Measurements from ENCODE around the gene TP53I13.

The TP53I13 gene

GRCh38 chr17:29582254-29582765, 13.8 kb downstream of the TP53I13 start:
- no peak for DNase-seq

- DNase-seq: no peak
Measured at GRCh38 chr17:29582772-29583171, 14.3 kb downstream of the TP53I13 start.

GRCh38 chr17:29583324-29584248, 15.1 kb downstream of the TP53I13 start:
- DNase-seq: no peak

GRCh38 chr17:29584452-29585079, 16.1 kb downstream of the TP53I13 start:
- DNase-seq: no peak

GRCh38 chr17:29585080-29585751, 16.7 kb downstream of the TP53I13 start:
- no peak for DNase-seq

- no peak for DNase-seq
Measured at GRCh38 chr17:29586676-29587469, 18.4 kb downstream of the TP53I13 start.

- no peak for DNase-seq
Measured at GRCh38 chr17:29587591-29587990, 19.1 kb downstream of the TP53I13 start.

GRCh38 chr17:29588017-29588561, 19.6 kb downstream of the TP53I13 start:
- DNase-seq: no peak

GRCh38 chr17:29588562-29589411, 20.3 kb downstream of the TP53I13 start:
- peak; percentile 25 for DNase-seq

- DNase-seq: peak; percentile 80
Measured at GRCh38 chr17:29589524-29590410, 21.3 kb downstream of the TP53I13 start, which contains the start of gene GIT1. Gene GIT1, minus strand, starts transcription at chr17:29589648. Its CDS starts 270 bp downstream, at chr17:29589378.

GRCh38 chr17:29590411-29591145, 22.1 kb downstream of the TP53I13 start:
- peak; percentile 16 for DNase-seq

- peak; percentile 51 for DNase-seq
Measured at GRCh38 chr17:29591146-29591736, 22.7 kb downstream of the TP53I13 start.

GRCh38 chr17:29591737-29592608, 23.5 kb downstream of the TP53I13 start:
- peak; percentile 80 for DNase-seq

- DNase-seq: no peak
Measured at GRCh38 chr17:29592850-29593551, 24.5 kb downstream of the TP53I13 start, which contains the start of gene ANKRD13B. Gene ANKRD13B, plus strand, starts transcription at chr17:29593132. Its CDS starts 490 bp downstream, at chr17:29593622.

GRCh38 chr17:29593591-29594518, 25.4 kb downstream of the TP53I13 start:
- DNase-seq: no peak
